Activated T-helper 2 cell treated with anti-CD3 and anti-CD28 coated beads, Interferon-gamma antibody, Interleukin-2, Interleukin-4, amounts not matched to agents 10 μg/mL and 5 μg/mL and 100 μg/mL, durations not matched to agents 14 hours and 24 hours and 36 hours (primary cell): Measurements from ENCODE around the gene ZMYND11. TPM values are rescaled to one million over a fixed set of nuclear protein-coding genes. Genes with fewer than 3 reads are reported as not detected.

Experiments used
- DNase-seq: peaks from one replicate; pipeline ENCODE4 v3.0.0; 2021; ENCODE audit warnings: low spot score
- H3K27ac Mint-ChIP-seq: one replicate; pipeline ENCODE4 v1.8.0; 2021; ENCODE audit warnings: mixed read lengths
- H3K27me3 Mint-ChIP-seq: one replicate; pipeline ENCODE4 v1.8.0; 2021; ENCODE audit warnings: low read depth, mixed read lengths
- H3K36me3 Mint-ChIP-seq: one replicate; pipeline ENCODE4 v1.8.0; 2021; ENCODE audit warnings: low read depth, mixed read lengths
- H3K4me1 Mint-ChIP-seq: one replicate; pipeline ENCODE4 v1.8.0; 2021; ENCODE audit warnings: low read depth, mixed read lengths
- H3K4me3 Mint-ChIP-seq: one replicate; pipeline ENCODE4 v1.8.0; 2021; ENCODE audit warnings: low read depth, mild to moderate bottlenecking, moderate library complexity, mixed read lengths
- H3K9me3 Mint-ChIP-seq: one replicate; pipeline ENCODE4 v1.8.0; 2021; ENCODE audit warnings: mixed read lengths
- intact Hi-C: fragments of 100-400 bp; cut with micrococcal nuclease; formaldehyde crosslinking; loops from one replicate; pipeline ENCODE4 v1.15.1; 2023
- total RNA-seq: library from RNA; stranded (reverse); gene quantifications from 2 replicates; pipeline ENCODE4 v1.2.3, GENCODE V29; 2022

Gene ZMYND11
- total RNA-seq, 1 donor from 2014 or later = 28.3 TPM

DNA sequence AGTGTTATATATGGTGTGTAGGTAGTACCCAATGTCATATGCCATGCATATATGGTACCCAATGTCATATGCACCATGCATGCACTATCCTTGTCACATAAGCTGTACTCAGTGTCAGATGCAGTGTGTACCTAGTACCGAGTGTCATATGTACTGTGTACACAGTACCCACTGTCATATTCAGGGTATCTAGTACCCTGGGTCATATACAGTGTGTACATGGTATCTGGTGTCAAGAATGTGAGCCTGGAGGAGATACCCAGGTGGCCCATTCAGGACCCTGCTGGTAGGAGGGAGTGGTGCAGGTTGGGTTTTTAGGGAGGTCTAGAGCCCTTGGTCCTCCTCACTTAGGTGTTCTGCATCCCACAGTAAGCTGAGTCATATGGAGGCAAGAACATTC is 1.8 kb downstream of the ZMYND11 start:
- Mint-ChIP-seq H3K4me1 (peaks cover 23% of the 10 kb centered on the region), H3K27me3 (peaks cover 5% of the 10 kb centered on the region), H3K36me3 (no peaks in the 10 kb centered on the region), H3K4me3 (peak overlapping the region; percentile 90), H3K9me3 (no peaks in the 10 kb centered on the region), H3K27ac (no peak overlapping the region)
- intact Hi-C loops = loop anchor here (2.0 to 5.0 kb wide), 2 partner anchors 46 to 90 kb away; no protein-coding TSS in a partner anchor
- DNase-seq = peak; percentile 22

DNA sequence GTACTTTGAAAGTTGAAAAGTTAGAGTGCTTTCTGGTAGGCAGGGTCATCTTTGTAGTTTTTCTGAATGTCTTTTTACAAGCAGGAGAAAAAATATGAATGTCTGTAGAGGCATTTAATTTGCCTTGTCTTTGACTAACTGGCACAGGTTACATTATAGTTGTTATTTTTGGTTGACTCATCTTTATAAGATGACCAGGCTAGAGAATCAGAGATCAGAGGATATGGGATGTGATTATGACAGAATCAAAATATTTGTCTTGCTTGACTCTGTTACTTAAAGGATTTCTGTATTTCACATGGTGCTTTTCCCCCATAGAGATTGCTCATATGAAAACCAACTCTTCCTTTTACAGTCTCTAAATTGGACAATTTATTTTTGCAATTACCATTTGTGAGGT is 2.4 kb downstream of the ZMYND11 start:
- Mint-ChIP-seq H3K27ac (no peak overlapping the region), H3K9me3 (no peaks in the 10 kb centered on the region), H3K36me3 (no peaks in the 10 kb centered on the region), H3K4me1 (peaks cover 23% of the 10 kb centered on the region), H3K27me3 (peaks cover 4% of the 10 kb centered on the region), H3K4me3 (no peak overlapping the region)
- DNase-seq = no peak
- intact Hi-C loops = loop anchor here (2.0 to 5.0 kb wide), 2 partner anchors 45 to 90 kb away; no protein-coding TSS in a partner anchor

DNA sequence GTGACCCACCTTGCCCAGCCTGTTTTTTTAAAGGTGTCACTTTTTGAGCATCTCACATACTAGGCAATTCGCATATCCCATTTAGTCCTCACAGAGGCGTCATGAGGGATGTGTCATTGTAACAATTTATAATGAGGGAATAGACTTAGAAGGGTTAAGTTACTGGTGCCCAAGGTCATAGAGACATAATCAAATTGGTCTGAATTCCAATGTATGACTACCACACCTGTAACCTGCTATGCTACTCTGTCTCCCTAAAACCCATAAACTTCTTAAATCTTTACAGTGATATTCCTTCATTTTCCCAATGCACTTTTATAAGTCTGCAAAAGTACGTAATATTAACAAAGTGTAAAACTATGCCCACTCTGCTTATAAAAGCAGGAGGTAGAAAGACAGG is 7.1 kb downstream of the ZMYND11 start:
- H3K27me3 Mint-ChIP-seq = no peaks in the 10 kb centered on the region
- peaks cover 18% of the 10 kb centered on the region for H3K4me1 Mint-ChIP-seq
- no peak overlapping the region for H3K27ac Mint-ChIP-seq
- intact Hi-C loops = no loop called here
- H3K36me3 Mint-ChIP-seq = peaks cover 12% of the 10 kb centered on the region
- DNase-seq = no peak
- no peak overlapping the region for H3K4me3 Mint-ChIP-seq
- peaks cover 11% of the 10 kb centered on the region for H3K9me3 Mint-ChIP-seq

DNA sequence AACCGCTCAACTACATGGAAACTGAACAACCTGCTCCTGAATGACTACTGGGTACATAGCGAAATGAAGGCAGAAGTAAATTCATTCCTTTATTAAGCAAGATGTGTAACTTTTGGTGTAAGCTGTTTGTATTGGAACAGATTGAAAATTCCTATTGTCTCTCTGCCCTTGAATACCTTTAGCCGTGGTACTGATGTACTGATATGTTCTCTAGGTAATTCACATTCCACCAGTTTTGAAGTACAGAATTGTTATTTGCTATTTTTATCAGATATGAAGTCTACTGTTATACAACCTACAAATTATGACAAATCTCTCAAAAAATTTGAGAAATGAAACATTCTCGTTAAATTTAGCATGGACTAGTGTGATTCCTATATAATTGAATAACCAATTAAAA is 17.7 kb downstream of the ZMYND11 start:
- Mint-ChIP-seq H3K27ac (no peak overlapping the region), H3K27me3 (no peaks in the 10 kb centered on the region), H3K9me3 (peaks cover 6% of the 10 kb centered on the region), H3K36me3 (peaks cover 16% of the 10 kb centered on the region), H3K4me1 (no peaks in the 10 kb centered on the region), H3K4me3 (no peak overlapping the region)
- no peak for DNase-seq
- intact Hi-C loops = no loop called here

DNA sequence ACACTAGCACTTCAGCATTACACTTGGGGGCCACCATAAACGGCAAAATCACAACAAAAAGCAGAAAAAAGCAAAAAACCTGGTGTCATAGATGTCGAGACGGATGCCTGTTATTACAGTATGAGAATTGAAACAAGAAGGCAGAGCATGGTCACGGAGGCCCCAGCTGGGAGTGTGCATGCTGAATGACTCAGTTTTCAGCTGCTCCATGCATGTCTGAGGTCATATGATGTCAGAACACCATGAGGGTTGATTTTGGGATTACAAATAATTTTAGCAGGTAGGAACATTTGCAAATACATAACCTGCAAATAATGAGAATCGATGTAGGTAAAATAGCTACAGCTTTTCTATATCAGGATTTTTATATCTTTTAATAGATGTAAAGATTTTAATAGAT is 19.1 kb downstream of the ZMYND11 start:
- Mint-ChIP-seq H3K36me3 (peaks cover 10% of the 10 kb centered on the region), H3K27me3 (no peaks in the 10 kb centered on the region), H3K4me3 (no peak overlapping the region), H3K27ac (no peak overlapping the region), H3K4me1 (no peaks in the 10 kb centered on the region), H3K9me3 (peaks cover 6% of the 10 kb centered on the region)
- intact Hi-C loops = no loop called here
- DNase-seq = no peak

DNA sequence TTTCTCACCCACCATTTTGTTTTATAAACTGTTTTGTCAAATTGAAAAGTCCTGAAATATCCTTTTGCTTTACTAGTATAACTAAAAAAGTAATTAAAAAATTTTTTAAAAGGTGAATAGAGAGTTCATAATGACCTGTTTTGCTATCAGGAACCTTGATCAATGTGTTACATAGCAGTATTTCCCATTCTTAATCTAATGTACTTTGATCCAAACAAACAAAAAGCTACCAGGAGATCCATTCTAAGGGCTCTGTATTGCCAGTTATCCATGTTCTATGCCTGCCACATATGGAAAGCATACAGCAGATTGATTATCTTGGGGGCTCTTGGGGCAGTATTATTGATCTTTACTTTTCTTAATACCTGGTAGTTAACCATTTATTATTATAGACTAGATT is 32.1 kb downstream of the ZMYND11 start:
- H3K27me3 Mint-ChIP-seq = no peaks in the 10 kb centered on the region
- peaks cover 14% of the 10 kb centered on the region for H3K36me3 Mint-ChIP-seq
- no peak overlapping the region for H3K27ac Mint-ChIP-seq
- peaks cover 15% of the 10 kb centered on the region for H3K9me3 Mint-ChIP-seq
- H3K4me1 Mint-ChIP-seq = no peaks in the 10 kb centered on the region
- H3K4me3 Mint-ChIP-seq = no peak overlapping the region
- no peak for DNase-seq
- intact Hi-C loops = no loop called here

DNA sequence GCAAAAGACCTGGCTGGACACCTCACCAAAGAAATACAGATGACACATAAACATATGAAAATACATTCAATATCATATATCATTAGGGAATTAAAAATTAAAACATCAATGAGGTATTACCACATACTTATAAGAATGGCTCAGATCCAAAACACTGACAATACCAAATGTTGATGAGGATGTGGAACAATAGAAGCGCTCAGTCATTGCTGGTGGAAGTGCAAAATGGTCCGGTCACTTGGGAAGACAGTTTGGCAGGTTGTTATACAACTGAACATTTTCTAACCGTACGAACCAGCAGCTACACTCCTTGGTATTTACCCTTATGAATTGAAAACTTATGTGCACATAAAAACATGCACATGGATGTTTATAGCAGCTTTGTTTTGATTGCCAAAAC is 38.5 kb downstream of the ZMYND11 start:
- DNase-seq = no peak
- Mint-ChIP-seq H3K36me3 (no peaks in the 10 kb centered on the region), H3K4me1 (peaks cover 3% of the 10 kb centered on the region), H3K4me3 (no peak overlapping the region), H3K27me3 (no peaks in the 10 kb centered on the region), H3K9me3 (peaks cover 9% of the 10 kb centered on the region), H3K27ac (no peak overlapping the region)
- intact Hi-C loops = no loop called here

DNA sequence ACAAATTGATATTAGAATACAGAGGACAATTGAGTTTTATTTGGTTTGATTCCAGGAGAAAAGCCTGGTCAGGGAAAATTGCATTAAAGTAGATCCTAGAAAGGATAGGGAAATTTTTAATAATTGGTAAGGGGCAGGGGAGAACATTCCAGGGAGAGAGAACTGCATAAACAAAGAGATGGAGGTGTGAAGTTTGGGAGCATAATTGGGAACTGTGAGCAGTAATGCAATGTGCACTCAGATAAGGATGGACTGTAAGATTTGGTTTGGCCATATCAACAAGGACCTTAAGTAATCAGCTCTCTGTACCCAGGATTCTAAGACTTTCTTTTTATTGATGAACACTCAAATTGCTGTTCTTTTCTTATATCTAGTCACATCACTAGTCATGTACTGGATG is 41.4 kb downstream of the ZMYND11 start:
- Mint-ChIP-seq H3K27me3 (no peaks in the 10 kb centered on the region), H3K4me3 (no peak overlapping the region), H3K4me1 (peaks cover 6% of the 10 kb centered on the region), H3K9me3 (peaks cover 6% of the 10 kb centered on the region), H3K36me3 (peaks cover 10% of the 10 kb centered on the region), H3K27ac (no peak overlapping the region)
- no peak for DNase-seq
- intact Hi-C loops = no loop called here

DNA sequence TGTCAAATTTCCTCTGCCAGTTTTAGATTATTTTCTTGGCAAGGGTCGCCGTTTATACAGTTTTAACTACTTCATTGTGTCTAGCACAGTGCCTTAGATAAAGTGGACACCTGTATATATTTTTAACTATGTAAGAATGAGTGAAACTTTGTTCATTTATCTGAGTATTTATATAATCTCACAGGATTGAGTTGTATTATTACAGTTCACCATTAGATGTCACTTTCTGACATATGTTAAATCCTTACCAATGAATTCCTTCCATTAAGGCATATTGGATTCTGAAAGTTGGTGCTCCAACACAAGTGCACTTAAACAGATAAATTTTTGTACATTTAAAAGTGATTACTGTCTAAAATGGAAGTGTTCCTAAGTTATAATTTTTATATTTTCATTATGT is 43.0 kb downstream of the ZMYND11 start:
- peaks cover 17% of the 10 kb centered on the region for H3K36me3 Mint-ChIP-seq
- no peaks in the 10 kb centered on the region for H3K9me3 Mint-ChIP-seq
- no peaks in the 10 kb centered on the region for H3K27me3 Mint-ChIP-seq
- no peak overlapping the region for H3K27ac Mint-ChIP-seq
- intact Hi-C loops = no loop called here
- no peak for DNase-seq
- H3K4me3 Mint-ChIP-seq = no peak overlapping the region
- peaks cover 17% of the 10 kb centered on the region for H3K4me1 Mint-ChIP-seq

DNA sequence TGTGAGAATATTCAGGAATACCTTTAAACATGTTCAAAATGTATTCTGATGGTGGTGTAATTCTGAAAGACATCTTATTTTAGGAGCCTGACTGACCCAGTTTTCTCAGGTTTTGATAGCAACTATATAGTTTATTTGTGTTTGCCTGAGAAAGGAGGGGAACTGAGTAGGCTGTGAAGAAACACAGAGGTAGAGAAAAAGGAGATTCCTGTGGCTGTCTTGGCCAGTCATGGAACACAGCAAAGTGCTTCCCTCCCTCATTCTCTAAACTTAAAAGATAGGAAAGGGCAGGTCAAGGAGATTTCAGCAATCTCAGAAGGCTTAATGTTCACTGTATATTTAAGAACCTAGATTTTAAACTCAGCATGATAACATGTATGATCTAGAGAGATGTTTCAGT is 43.5 kb downstream of the ZMYND11 start:
- intact Hi-C loops = no loop called here
- H3K4me3 Mint-ChIP-seq = no peak overlapping the region
- no peaks in the 10 kb centered on the region for H3K27me3 Mint-ChIP-seq
- no peak overlapping the region for H3K27ac Mint-ChIP-seq
- H3K36me3 Mint-ChIP-seq = peaks cover 22% of the 10 kb centered on the region
- DNase-seq = no peak
- H3K4me1 Mint-ChIP-seq = peaks cover 22% of the 10 kb centered on the region
- no peaks in the 10 kb centered on the region for H3K9me3 Mint-ChIP-seq

DNA sequence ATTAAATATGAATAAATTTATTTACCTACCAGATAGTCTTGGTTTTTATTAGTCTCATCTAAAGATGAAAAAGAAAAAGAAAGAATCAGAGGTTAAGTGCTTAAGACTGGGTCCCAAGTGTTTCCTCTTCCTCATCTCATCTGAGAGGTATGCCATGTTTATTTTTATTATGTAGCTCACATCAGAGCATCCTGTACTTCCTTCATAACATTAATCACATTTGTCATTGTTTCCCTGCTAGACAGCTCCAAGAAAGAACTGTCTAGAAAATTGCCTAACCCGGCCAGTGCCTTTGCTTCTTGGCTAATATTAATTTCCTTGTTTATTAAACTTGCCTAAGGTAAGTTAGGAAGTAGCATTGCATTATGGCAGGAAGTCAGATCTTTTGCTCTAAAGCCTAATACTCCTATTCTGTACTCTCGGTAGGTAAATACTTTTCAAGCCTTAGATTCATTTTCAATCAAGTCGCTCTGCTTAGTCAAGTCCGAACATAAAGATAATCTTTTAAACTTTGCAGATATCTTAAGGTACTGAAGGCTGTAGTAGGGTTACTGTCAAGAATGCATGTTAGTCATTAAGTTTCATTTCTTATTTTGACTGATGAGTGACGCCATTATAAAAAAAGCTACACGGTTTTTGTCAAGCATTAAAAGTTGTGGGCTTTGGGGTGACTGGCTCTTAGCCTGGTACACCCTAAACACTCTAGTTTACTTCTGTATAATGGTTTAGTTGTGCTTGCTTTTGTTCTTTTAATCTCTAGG is 47.4 kb downstream of the ZMYND11 start:
- no peak for DNase-seq
- H3K4me1 Mint-ChIP-seq = peaks cover 30% of the 10 kb centered on the region
- peaks cover 44% of the 10 kb centered on the region for H3K36me3 Mint-ChIP-seq
- intact Hi-C loops = loop anchor here (1.0 to 5.0 kb wide), 4 partner anchors 20 to 102 kb away; no protein-coding TSS in a partner anchor
- H3K27ac Mint-ChIP-seq = peak overlapping the region; percentile 86
- H3K9me3 Mint-ChIP-seq = peaks cover 13% of the 10 kb centered on the region
- H3K4me3 Mint-ChIP-seq = peak overlapping the region; percentile 5
- H3K27me3 Mint-ChIP-seq = no peaks in the 10 kb centered on the region

DNA sequence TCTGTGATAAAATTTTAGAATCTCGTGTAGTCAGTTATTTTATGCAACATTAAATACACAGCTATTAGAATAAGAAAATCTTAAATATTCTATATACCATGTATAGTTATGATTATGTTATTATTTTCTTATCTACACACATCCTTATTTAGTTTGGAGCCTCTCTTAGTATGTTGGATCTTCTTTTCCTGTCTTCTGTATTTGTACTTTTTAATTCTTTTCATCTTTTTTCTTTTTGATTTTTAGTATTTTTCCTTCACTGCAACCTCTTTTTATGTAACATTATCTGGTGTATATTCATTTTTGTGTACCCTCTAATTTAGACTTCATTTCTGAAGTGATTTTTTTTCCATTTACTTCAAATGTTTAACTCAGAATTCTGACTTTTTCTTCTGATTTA is 48.9 kb downstream of the ZMYND11 start:
- peaks cover 34% of the 10 kb centered on the region for H3K4me1 Mint-ChIP-seq
- H3K27me3 Mint-ChIP-seq = no peaks in the 10 kb centered on the region
- DNase-seq = no peak
- H3K9me3 Mint-ChIP-seq = peaks cover 13% of the 10 kb centered on the region
- peaks cover 51% of the 10 kb centered on the region for H3K36me3 Mint-ChIP-seq
- intact Hi-C loops = loop anchor here (5.0 kb wide), 1 partner anchor 38 kb away; no protein-coding TSS in a partner anchor
- H3K27ac Mint-ChIP-seq = no peak overlapping the region
- no peak overlapping the region for H3K4me3 Mint-ChIP-seq

DNA sequence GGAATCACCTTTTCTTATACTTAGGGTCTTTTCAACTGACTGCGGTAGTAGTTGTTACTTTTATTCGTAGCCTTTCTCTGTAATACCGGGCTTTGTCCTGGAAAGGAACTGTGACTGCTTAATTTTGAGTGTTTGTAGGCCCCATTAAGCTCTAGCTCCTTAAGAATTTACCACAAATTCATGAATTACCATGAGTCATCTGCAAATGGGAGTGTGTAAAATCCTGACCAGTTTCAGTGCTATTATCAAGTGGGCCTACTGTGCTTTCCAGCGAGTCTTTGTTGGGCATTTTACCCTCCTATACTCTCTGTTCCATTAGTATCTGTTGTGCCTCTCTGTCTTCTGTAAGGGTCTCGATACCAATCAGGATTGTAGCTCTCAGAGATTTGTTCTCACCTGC is 49.7 kb downstream of the ZMYND11 start:
- H3K27me3 Mint-ChIP-seq = no peaks in the 10 kb centered on the region
- no peak for DNase-seq
- no peak overlapping the region for H3K27ac Mint-ChIP-seq
- H3K4me3 Mint-ChIP-seq = no peak overlapping the region
- peaks cover 34% of the 10 kb centered on the region for H3K4me1 Mint-ChIP-seq
- intact Hi-C loops = loop anchor here (5.0 kb wide), 1 partner anchor 37 kb away; no protein-coding TSS in a partner anchor
- peaks cover 13% of the 10 kb centered on the region for H3K9me3 Mint-ChIP-seq
- peaks cover 47% of the 10 kb centered on the region for H3K36me3 Mint-ChIP-seq
